ENCODE measurements around the gene LINGO3.

GRCh38 chr19:2278459-2279158 is 29.3 kb downstream of the LINGO3 start:
- TF ChIP-seq CTCF (IDR thresholded peaks at IDR 0.05) (no peak), POLR2A (IDR thresholded peaks at IDR 0.05) (no peak), EP300 (IDR thresholded peaks at IDR 0.05) (no peak)
